Large intestine (tissue), 3 donors: ENCODE measurements around the gene DIDO1. TPM values are rescaled to one million over a fixed set of nuclear protein-coding genes. Genes with fewer than 3 reads are reported as not detected.

Source experiments
- DNase-seq, 2 donors: peaks; one replicate each; pipeline versions ENCODE4 v3.0.0 to v3.0.0-alpha.2; 2013
- H3K27ac ChIP-seq: one replicate; pipeline ENCODE4 v1.5.1; 2013; ENCODE audit warnings: low read length
- H3K27me3 ChIP-seq: 2 replicates; pipeline ENCODE4 v1.6.1; 2013; ENCODE audit warnings: low read length; ENCODE audit not compliant: control insufficient read depth, insufficient read depth
- H3K36me3 ChIP-seq: 2 replicates; pipeline ENCODE4 v1.6.1; 2013; ENCODE audit warnings: low read length; ENCODE audit not compliant: control insufficient read depth, insufficient read depth
- H3K4me1 ChIP-seq: one replicate; pipeline ENCODE4 v1.6.1; 2013; ENCODE audit warnings: low read length; ENCODE audit not compliant: control insufficient read depth, insufficient read depth
- H3K4me3 ChIP-seq: one replicate; pipeline ENCODE4 v1.5.1; 2013; ENCODE audit warnings: low read length
- H3K9me3 ChIP-seq: one replicate; pipeline ENCODE4 v1.6.1; 2013; ENCODE audit warnings: mild to moderate bottlenecking, low read depth, low read length, moderate library complexity; ENCODE audit not compliant: control insufficient read depth
- WGBS: methylation state at CpG from one replicate; pipeline ENCODE4 v1.1.5; 2013; ENCODE audit warnings: low lambda C conversion rate; ENCODE audit not compliant: insufficient coverage; 5-methylcytosine and 5-hydroxymethylcytosine counted together
- polyA plus RNA-seq: library from polyadenylated mRNA; unstranded; fragments of 120-200 nt; gene quantifications from one replicate; pipeline ENCODE4 v1.2.1, GENCODE V29; 2013

Gene DIDO1
- polyA plus RNA-seq, 1 donor, result 51.6 TPM

DNA sequence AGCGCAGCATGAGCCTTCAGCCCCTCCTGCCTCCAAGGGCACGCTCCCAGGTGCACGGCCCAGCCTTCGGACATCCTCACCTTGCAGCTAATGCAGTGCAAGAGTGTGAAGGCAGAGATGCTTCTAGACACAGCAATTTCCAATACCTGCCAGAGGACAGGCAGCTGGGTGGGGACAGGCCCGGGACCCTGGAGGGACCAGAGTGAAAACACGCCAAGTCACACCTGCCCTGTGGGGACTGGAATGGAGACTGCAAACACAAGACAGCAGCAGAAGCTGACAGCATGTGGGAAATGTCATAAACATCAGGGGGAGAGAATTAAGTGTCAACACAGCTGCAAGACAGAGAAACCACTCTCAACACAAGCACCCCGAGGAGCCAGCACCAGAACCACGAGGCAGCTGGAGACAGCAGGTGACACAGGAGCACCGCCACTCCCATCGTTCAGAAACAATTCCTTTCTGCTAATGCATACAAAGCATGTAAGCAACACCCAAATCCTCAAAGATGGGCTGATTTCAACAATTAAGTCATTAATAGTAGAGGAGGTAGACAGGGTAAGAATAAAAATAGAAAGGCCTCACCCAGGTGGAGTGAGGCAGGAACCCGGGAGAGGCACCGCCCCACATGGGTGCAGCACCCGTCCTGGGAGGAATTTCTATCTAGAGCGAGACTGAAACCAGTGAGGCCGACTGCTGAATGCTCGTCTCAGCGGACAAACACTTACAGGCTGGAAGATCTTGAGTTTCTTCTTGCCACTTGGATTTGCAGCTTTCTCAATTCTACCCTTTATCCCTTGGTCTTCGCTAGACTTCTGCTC lies 17.1 kb downstream of the DIDO1 start:
- peaks cover 88% of the 10 kb centered on the region for H3K36me3 ChIP-seq
- H3K4me3 ChIP-seq, result no peak overlapping the region
- no peaks in the 10 kb centered on the region for H3K27me3 ChIP-seq
- H3K4me1 ChIP-seq, result no peaks in the 10 kb centered on the region
- no CpG with 5 or more reads among the region's 18 CpGs for WGBS
- no peak for DNase-seq
- H3K9me3 ChIP-seq, result peaks cover 5% of the 10 kb centered on the region
- H3K27ac ChIP-seq, result no peak overlapping the region

DNA sequence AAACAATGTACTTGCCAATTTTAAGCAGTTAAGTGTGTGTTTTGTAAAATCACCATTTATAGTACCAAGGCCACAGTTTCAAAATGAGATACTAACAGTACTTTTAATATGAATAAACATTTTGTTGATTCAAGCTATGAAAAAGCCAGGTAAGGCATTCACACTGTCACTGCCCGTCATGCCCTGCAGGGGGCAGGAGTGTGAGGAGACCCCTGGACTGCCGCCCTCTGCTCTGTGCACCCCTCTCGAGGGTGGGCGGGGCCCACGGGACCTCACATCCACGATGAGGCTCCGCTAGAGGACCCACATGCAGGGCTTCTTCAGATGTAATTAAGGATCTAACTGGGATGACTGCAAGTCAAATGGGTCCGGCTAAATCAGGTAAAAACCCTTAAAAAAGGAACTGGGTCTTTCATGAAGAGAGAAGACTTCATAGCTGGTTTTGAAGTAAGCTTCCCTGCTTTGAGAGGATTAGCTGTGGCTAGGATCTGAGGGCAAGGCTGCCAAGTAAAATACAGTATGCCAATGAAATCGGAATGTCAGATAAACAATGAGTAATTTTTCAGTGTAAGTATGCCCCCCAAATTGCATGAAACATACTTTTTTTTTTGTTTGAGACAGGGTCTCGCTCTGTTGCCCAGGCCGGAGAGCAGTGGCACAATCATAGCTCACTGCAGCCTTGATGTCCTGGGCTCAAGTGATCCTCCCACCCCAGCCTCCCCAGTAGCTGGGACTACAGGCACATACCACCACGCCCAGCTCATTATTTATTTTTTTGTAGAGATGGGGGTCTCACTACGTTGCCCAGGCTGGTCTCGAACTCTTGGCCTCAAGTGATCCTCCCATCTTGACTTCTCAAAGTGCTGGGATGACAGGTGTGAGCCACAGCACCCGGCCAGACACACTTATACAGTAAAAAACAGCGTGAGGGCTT lies 18.7 kb downstream of the DIDO1 start:
- H3K27me3 ChIP-seq, result no peaks in the 10 kb centered on the region
- H3K4me1 ChIP-seq, result no peaks in the 10 kb centered on the region
- H3K9me3 ChIP-seq, result peaks cover 5% of the 10 kb centered on the region
- no peak for DNase-seq
- 100% methylated on average over 1 of the region's 16 CpGs for WGBS
- no peak overlapping the region for H3K4me3 ChIP-seq
- H3K36me3 ChIP-seq, result peaks cover 93% of the 10 kb centered on the region
- no peak overlapping the region for H3K27ac ChIP-seq

DNA sequence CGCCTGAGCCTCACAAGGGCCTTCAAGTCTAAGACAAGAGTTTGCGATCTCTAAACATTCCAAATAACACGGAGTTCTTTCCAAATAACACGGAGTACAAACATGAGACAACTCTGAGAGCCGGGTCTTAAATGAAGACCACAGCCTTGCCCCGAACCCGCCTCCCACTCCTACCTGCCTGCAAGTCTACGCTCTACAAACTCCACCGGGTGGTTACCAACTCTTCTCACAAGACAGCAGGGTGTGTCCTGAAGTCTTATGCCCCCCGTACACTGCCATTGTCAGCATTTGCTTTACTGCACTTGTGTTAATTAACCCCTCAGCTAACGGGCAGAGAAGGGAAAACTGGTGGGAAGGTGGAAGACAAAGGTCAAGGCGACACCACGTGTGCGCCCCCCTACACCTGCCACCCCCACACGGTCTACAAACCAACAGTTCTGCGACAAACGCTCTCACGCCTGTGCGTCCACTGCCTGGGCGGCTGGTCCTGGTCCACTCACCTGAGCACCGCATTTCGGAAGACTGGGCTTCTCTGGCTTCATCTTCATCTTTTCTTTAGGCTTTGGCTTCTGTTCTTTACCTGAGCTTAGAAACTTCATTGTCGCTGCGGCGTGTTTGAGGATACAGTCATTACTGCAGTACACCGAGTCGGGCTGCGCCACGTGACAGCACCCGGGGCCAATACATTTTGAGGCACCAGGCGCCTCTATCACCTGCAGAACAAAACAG lies 19.5 kb downstream of the DIDO1 start:
- H3K9me3 ChIP-seq, result peaks cover 5% of the 10 kb centered on the region
- no peaks in the 10 kb centered on the region for H3K27me3 ChIP-seq
- H3K36me3 ChIP-seq, result peaks cover 96% of the 10 kb centered on the region
- no peak overlapping the region for H3K4me3 ChIP-seq
- WGBS, result 87% methylated on average over 3 of the region's 31 CpGs
- DNase-seq, result no peak
- H3K27ac ChIP-seq, result no peak overlapping the region
- H3K4me1 ChIP-seq, result no peaks in the 10 kb centered on the region

- H3K4me1 ChIP-seq, result no peaks in the 10 kb centered on the region
- no peak for DNase-seq
- peaks cover 94% of the 10 kb centered on the region for H3K36me3 ChIP-seq
- H3K27ac ChIP-seq, result no peak overlapping the region
- H3K4me3 ChIP-seq, result no peak overlapping the region
- peaks cover 4% of the 10 kb centered on the region for H3K9me3 ChIP-seq
- 100% methylated on average over 5 of the region's 16 CpGs for WGBS
- H3K27me3 ChIP-seq, result no peaks in the 10 kb centered on the region
Observed at GRCh38 chr20:62906209-62906608, 20.1 kb downstream of the DIDO1 start.

DNA sequence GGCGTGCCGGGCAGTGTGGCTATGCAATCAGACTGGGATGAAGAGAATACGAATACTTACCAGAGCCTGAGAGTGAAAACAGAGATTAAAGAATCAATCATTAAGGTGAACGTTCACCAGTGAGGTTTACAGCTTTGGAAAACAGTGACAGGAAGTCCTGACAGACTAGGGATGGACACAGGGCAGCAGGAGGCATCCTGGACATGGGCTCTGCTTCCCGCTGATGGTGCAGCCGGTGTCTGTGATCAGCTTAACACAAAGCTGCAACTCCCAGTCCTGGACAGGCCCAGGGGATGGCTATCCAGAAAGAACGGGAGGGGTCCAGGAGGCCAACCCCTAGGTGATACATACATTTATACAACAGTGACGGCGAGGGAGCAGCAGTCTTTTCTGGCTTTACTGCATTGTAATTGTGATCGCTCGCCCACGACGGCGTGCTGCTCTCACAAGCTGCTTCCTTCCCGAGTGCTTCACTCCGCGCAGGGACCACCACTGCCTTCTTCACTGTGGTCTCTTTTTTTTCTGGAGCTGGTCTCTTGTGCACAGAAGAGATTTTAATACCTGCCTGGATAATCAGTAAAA lies 20.7 kb downstream of the DIDO1 start:
- no peaks in the 10 kb centered on the region for H3K9me3 ChIP-seq
- H3K4me3 ChIP-seq, result no peak overlapping the region
- H3K27ac ChIP-seq, result no peak overlapping the region
- H3K27me3 ChIP-seq, result no peaks in the 10 kb centered on the region
- no peaks in the 10 kb centered on the region for H3K4me1 ChIP-seq
- peaks cover 91% of the 10 kb centered on the region for H3K36me3 ChIP-seq
- no CpG with 5 or more reads among the region's 17 CpGs for WGBS
- no peak for DNase-seq

GRCh38 chr20:62902926-62903615 lies 23.2 kb downstream of the DIDO1 start:
- Histone ChIP-seq H3K36me3 (peaks cover 65% of the 10 kb centered on the region), H3K27ac (no peak overlapping the region), H3K9me3 (no peaks in the 10 kb centered on the region), H3K27me3 (no peaks in the 10 kb centered on the region), H3K4me1 (peaks cover 12% of the 10 kb centered on the region), H3K4me3 (no peak overlapping the region)
- 90% methylated on average over 2 of the region's 7 CpGs for WGBS
- no peak for DNase-seq

DNA sequence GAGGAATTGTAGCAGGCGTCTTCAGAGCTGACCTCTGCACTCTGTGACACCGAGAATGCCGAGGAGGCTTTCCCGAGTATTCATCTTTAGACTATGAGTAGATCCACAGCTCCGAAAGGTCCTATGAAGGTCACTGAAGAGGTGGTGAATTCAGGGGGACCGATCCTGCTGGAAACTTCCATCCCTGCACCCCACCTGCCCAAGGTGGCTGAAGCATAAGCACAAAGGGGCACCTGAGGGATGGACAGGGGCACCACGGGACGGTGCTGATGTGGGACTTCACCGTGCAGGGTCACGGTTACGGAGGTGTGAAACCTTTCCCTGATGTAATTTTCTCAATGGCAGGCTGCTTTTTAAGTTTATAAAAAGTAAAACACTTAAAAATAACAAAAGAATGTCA lies 24.4 kb downstream of the DIDO1 start:
- H3K27me3 ChIP-seq, result no peaks in the 10 kb centered on the region
- H3K36me3 ChIP-seq, result peaks cover 53% of the 10 kb centered on the region
- no peak overlapping the region for H3K27ac ChIP-seq
- no peak overlapping the region for H3K4me3 ChIP-seq
- no peak for DNase-seq
- no CpG with 5 or more reads among the region's 11 CpGs for WGBS
- H3K4me1 ChIP-seq, result peaks cover 12% of the 10 kb centered on the region
- H3K9me3 ChIP-seq, result no peaks in the 10 kb centered on the region

- peak in 1 of 2 donors; percentile 67 for DNase-seq
- Histone ChIP-seq H3K4me3 (no peak overlapping the region), H3K27me3 (no peaks in the 10 kb centered on the region), H3K27ac (peak overlapping the region; percentile 30), H3K4me1 (peaks cover 12% of the 10 kb centered on the region), H3K36me3 (peaks cover 50% of the 10 kb centered on the region), H3K9me3 (no peaks in the 10 kb centered on the region)
- WGBS, result no CpG with 5 or more reads among the region's 20 CpGs
Observed at GRCh38 chr20:62900692-62901584, 25.4 kb downstream of the DIDO1 start.
